NT2/D1 (cell line): Measurements from ENCODE around the gene SLC34A1.
A peak's percentile ranks its signal among the peaks of the same experiment; 100 is the strongest.

ENCODE experiments used
- DNase-seq: peaks from one replicate; pipeline ENCODE4 v3.0.0-alpha.2; 2011; ENCODE audit warnings: low read depth, low spot score
- H3K27me3 ChIP-seq: 2 replicates; pipeline ENCODE4 v1.6.0; 2011; ENCODE audit warnings: mild to moderate bottlenecking; ENCODE audit not compliant: insufficient read length, insufficient read depth
- H3K36me3 ChIP-seq: 2 replicates; pipeline ENCODE4 v1.6.1; 2011; ENCODE audit warnings: mild to moderate bottlenecking, low read length, mixed read lengths; ENCODE audit not compliant: insufficient read depth, insufficient read length
- H3K4me1 ChIP-seq: 2 replicates; pipeline ENCODE4 v1.5.1; 2011; ENCODE audit not compliant: insufficient read depth, insufficient read length
- H3K4me3 ChIP-seq: 2 replicates; pipeline ENCODE4 v1.5.1; 2011; ENCODE audit warnings: low read depth; ENCODE audit not compliant: insufficient read length
- H3K9ac ChIP-seq: 2 replicates; pipeline ENCODE4 v1.6.0; 2011; ENCODE audit warnings: low read depth; ENCODE audit not compliant: insufficient read length
- H3K9me3 ChIP-seq: 2 replicates; pipeline ENCODE4 v1.5.1; 2011; ENCODE audit warnings: mild to moderate bottlenecking, low read length; ENCODE audit not compliant: insufficient read depth
- SUZ12 ChIP-seq: IDR thresholded peaks from 2 replicates; pipeline ENCODE4 v1.6.1; 2011; ENCODE audit not compliant: insufficient read length, insufficient read depth; ENCODE audit errors: extremely low read depth
- YY1 ChIP-seq: IDR thresholded peaks from 2 replicates; pipeline ENCODE4 v1.6.1; 2011; ENCODE audit not compliant: insufficient read length, insufficient read depth
- ZNF274 ChIP-seq: IDR thresholded peaks from 2 replicates; pipeline ENCODE4 v1.6.1; 2011; ENCODE audit warnings: mild to moderate bottlenecking, low read depth, low read length

Gene SLC34A1

DNA sequence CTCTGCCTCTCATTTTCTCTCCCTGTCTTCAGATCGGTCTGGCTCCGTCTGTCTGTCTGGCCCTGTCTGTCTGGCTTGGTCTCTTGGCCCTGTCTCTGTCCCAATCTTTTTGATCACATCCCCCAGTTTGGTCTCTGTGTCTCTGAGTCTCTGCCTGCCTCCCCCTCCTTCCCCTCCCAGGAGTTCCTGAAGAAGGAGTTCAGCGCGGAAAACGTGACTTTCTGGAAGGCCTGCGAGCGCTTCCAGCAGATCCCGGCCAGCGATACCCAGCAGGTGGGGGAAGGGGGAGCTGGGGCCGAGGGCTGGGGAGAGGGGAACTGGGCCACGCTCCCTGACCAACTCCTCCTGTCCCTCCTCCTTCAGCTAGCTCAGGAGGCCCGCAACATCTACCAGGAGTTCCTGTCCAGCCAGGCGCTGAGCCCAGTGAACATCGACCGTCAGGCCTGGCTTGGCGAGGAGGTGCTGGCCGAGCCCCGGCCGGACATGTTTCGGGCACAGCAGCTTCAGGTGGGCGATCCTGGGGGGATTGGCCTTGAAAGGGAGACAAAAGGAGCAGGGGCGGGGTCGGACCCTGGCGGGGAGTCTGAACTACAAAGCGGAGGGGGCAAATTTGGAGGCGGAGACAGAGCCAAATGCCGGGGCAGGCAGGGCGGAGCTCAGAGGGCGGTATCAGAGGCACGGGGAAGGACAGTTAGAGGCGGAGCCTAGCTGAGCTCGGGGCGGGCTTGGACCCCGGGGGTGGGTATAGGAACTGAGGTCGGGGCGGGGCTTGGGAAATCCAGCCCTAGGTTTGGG lies 17.5 kb upstream of the SLC34A1 start:
- Histone ChIP-seq H3K36me3 (no peaks in the 10 kb centered on the region), H3K4me1 (peaks cover 15% of the 10 kb centered on the region), H3K27me3 (peaks cover 21% of the 10 kb centered on the region), H3K4me3 (peak overlapping the region; percentile 46), H3K9ac (peak overlapping the region; percentile 81), H3K9me3 (no peaks in the 10 kb centered on the region)
- TF ChIP-seq YY1 (no peak), ZNF274 (no peak), SUZ12 (no peak)
- DNase-seq = peak; percentile 83

DNA sequence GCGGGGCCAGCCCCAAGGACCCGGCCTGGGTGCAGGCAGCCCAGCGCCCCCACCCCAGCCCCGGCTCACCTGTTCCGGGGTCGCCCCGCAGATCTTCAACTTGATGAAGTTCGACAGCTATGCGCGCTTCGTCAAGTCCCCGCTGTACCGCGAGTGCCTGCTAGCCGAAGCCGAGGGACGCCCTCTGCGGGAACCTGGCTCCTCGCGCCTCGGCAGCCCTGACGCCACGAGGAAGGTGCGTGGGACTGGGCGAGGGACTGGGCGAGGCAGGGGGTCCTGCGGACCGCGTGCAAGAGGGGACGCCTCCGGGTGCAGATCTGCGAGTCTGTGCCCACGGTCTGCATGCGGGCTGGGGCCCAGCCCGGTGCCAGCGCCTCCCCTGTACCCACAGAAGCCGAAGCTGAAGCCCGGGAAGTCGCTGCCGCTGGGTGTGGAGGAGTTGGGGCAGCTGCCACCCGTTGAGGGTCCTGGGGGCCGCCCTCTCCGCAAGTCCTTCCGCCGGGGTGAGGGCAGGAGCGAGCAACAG lies 16.8 kb upstream of the SLC34A1 start:
- Histone ChIP-seq H3K9ac (no peak overlapping the region), H3K36me3 (no peaks in the 10 kb centered on the region), H3K27me3 (peaks cover 16% of the 10 kb centered on the region), H3K4me3 (peak overlapping the region; percentile 46), H3K9me3 (no peaks in the 10 kb centered on the region), H3K4me1 (peaks cover 12% of the 10 kb centered on the region)
- no peak for DNase-seq
- no peak for TF ChIP-seq SUZ12
- no peak for TF ChIP-seq ZNF274
- TF ChIP-seq YY1 = no peak

DNA sequence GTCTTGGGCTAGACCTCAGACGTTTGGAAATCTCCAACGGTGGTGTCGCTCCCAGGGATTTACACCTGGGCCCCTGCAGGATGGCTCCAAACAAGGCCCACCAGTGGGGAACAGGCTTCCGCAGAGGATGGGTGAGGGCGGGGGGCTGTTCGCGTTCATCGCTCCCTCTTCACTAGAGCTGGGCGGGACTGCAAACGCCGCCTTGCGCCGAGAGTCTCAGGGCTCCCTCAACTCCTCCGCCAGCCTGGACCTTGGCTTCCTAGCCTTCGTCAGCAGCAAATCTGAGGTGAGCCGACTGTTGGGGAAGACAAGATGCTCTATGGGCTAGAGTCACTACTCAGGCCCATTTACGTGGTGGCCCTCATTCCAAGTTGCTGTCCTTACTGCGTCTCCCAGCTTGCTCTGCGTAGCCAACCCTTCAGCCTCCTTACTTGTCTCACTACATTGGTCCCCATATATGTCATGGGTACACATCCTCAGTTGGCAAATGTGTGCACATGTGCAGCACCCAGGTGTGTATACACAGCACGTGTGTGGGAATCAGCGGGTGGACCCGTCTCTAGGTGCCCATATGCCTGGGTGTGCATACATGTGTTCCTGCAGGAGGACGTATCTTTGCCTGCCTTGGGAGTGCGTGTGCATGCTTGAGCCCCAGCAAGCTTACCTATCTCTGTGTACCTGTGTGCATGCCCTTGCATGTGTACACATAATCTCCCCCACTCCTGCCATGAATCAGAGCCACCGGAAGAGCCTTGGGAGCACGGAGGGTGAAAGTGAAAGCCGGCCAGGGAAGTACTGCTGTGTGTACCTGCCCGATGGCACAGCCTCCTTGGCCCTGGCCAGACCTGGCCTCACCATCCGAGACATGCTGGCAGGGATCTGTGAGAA lies 16.0 kb upstream of the SLC34A1 start:
- no peaks in the 10 kb centered on the region for H3K9me3 ChIP-seq
- no peak overlapping the region for H3K4me3 ChIP-seq
- TF ChIP-seq ZNF274 = no peak
- no peak for TF ChIP-seq SUZ12
- peaks cover 12% of the 10 kb centered on the region for H3K4me1 ChIP-seq
- no peak for DNase-seq
- H3K9ac ChIP-seq = no peak overlapping the region
- H3K36me3 ChIP-seq = no peaks in the 10 kb centered on the region
- H3K27me3 ChIP-seq = peaks cover 14% of the 10 kb centered on the region

DNA sequence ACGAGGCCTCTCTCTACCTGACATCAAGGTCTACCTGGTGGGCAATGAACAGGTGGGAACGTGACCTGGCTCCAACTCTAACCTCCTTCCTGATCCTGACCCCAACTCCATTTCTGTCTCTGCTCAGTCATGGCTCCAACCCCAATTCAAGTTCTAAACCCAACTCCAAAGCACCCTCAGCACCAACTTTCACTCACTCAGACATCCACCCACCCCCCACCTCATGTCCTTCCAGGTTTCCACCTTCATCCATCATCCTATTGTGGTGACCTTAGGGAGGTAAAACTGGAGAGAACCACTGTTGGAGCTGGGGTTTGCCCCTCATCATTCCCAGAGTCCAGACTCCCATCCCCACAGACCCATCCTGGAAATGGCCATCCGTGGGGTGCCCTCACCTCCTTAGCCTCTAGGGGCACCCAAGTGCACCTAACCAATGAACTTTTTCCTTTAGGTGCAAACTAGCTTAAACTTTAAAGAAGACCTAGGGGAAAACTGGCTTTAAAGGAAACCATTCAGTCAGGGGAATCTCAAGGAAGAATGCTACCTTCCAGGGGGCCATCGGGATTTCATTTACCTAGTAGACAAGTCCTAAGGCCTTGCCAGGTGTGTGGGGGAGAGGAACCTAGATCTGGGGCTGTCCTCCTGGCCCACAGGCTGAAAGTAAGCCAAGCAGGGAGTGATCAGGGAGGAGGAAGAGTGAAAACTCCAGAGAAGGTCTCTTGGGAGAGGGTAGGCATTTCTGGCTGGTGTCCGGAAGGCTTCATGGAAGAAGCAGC lies 15.2 kb upstream of the SLC34A1 start:
- Histone ChIP-seq H3K27me3 (peaks cover 14% of the 10 kb centered on the region), H3K36me3 (no peaks in the 10 kb centered on the region), H3K9ac (no peak overlapping the region), H3K4me3 (no peak overlapping the region), H3K9me3 (no peaks in the 10 kb centered on the region), H3K4me1 (peaks cover 12% of the 10 kb centered on the region)
- no peak for DNase-seq
- TF ChIP-seq SUZ12 = no peak
- TF ChIP-seq ZNF274 = no peak
- no peak for TF ChIP-seq YY1

DNA sequence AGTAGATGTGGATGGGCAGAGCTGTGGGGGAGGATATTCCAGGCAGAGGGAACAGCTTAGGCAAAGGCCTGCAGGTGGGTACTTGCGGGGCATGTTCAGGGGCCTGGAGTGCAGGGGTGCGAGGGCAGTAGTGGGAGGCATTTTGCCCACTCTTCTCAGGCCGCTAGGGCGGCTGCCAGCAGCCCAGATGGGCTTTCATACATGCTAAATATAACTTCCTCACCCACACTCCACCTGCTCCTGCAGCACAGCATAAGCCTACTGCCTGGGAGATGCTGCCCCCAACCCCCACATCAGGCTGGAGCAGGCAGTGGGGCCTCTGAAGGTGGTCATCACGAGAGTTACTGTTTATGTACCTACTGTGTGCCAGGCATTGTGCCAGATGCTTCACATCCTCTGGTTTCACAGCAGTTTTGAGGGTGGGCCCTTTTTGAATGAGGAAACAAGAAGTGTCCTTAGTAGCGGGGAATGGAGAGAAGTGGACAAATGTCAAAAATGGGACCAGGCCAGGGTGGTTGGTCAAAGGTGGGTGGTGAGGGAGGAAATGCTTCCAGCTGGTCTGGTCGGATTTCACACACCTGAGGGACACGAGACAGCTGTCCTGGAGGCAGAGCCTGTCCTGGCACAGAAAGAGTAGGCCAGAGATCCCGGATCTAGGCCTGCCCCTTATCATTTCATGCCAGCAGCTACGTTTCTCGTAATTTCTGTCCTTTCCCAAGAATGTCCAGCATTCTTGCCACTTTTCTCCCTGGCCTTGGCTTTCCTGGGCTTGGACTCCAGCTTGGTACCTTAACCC lies 14.4 kb upstream of the SLC34A1 start:
- Histone ChIP-seq H3K4me3 (no peak overlapping the region), H3K9ac (no peak overlapping the region), H3K36me3 (no peaks in the 10 kb centered on the region), H3K27me3 (peaks cover 14% of the 10 kb centered on the region), H3K4me1 (peaks cover 12% of the 10 kb centered on the region), H3K9me3 (no peaks in the 10 kb centered on the region)
- no peak for DNase-seq
- TF ChIP-seq YY1 (no peak), ZNF274 (no peak), SUZ12 (no peak)

DNA sequence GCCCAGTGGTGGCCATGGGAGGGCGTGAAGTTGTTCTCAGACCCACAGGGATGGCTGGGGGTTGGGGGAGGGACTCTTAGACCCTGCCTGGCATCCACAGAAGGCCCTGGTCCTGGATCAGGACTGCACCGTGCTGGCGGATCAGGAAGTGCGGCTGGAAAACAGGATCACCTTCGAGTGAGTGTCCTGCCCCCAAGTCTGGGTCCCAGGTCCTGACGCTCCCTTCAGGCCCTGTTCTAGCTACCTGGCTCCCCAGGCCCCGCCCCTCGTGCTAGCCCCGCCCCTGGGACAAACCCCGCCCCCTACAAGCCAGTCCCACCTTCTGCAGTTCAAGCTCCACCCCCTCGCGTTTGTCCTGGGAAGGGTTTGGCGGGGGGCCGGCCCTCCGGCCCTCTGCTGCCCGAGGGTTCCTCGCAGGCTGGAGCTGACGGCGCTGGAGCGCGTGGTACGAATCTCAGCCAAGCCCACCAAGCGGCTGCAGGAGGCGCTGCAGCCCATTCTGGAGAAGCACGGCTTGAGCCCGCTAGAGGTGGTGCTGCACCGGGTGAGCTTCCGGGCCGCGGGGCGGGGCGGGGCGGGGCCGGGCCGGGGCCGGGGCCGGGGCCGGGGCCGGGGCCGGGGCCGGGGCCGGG lies 13.6 kb upstream of the SLC34A1 start:
- peaks cover 12% of the 10 kb centered on the region for H3K4me1 ChIP-seq
- DNase-seq = peak; percentile 93
- H3K4me3 ChIP-seq = no peak overlapping the region
- no peaks in the 10 kb centered on the region for H3K36me3 ChIP-seq
- no peak for TF ChIP-seq YY1
- no peak for TF ChIP-seq SUZ12
- TF ChIP-seq ZNF274 = no peak
- H3K9me3 ChIP-seq = no peaks in the 10 kb centered on the region
- H3K9ac ChIP-seq = no peak overlapping the region
- peaks cover 14% of the 10 kb centered on the region for H3K27me3 ChIP-seq
